Endothelial cell of umbilical vein (primary cell): ENCODE results near the gene UNC5B. TPM values are rescaled to one million over a fixed set of nuclear protein-coding genes. Genes with fewer than 3 reads are reported as not detected.

ENCODE experiments used
- BruUV-seq: library from RNA; stranded (reverse); fragments of 400-500 nt; replicated peaks from 2 replicates; lab custom pipeline; 2021; lab: Mats Ljungman, UMichigan
- CTCF ChIA-PET: fragments of 300-600, 350-600 bp; sonication (Branson Sonifier 250); formaldehyde crosslinking; loops from one replicate; lab custom pipeline; 2021; ENCODE audit warnings: antibody characterized with exemption, inconsistent platforms; lab: Charles Lee
- POLR2A ChIA-PET: fragments of 300-600, 350-600 bp; sonication (Branson Sonifier 250); formaldehyde crosslinking; loops from one replicate; lab custom pipeline; 2021; ENCODE audit warnings: antibody characterized with exemption, inconsistent platforms; lab: Charles Lee
- DNase-seq: peaks from one replicate; pipeline ENCODE4 v3.0.0-alpha.2; 2011; ENCODE audit warnings: low read depth, low spot score
- FAIRE-seq: peaks from 2 replicates; lab custom pipeline; 2011; peaks lifted over from hg19 to GRCh38; lab: Jason Lieb, UNC
- H2AFZ ChIP-seq: 2 replicates; pipeline ENCODE4 v1.6.0; 2012; ENCODE audit warnings: low read depth, low read length, control low read depth, inconsistent platforms
- H3K27ac ChIP-seq: 2 replicates; pipeline ENCODE4 v1.5.1; 2011; ENCODE audit warnings: low read depth, mild to moderate bottlenecking, control low read depth, low read length, moderate library complexity; ENCODE audit not compliant: insufficient read depth
- H3K27me3 ChIP-seq, 2 experiments: 2 replicates each; pipeline versions ENCODE4 v1.6.0 to v1.6.1; 2011; ENCODE audit warnings: low read length in 2 of 2, mixed read lengths in 1 of 2; ENCODE audit not compliant: control insufficient read depth in 2 of 2, insufficient read depth in 2 of 2
- H3K36me3 ChIP-seq, 2 experiments: 2 replicates in 1 of 2; 3 replicates in 1 of 2; pipeline ENCODE4 v1.5.1; 2011; ENCODE audit warnings: low read length in 2 of 2, mild to moderate bottlenecking in 1 of 2, moderate library complexity in 1 of 2; ENCODE audit not compliant: control insufficient read depth in 2 of 2, insufficient read depth in 2 of 2; ENCODE audit errors: extremely low read depth in 1 of 2
- H3K4me1 ChIP-seq: 3 replicates; pipeline ENCODE4 v1.5.1; 2011; ENCODE audit warnings: mild to moderate bottlenecking, low read length; ENCODE audit not compliant: control insufficient read depth, insufficient read depth; ENCODE audit errors: extremely low read depth
- H3K4me2 ChIP-seq: 2 replicates; pipeline ENCODE4 v1.6.1; 2011; ENCODE audit warnings: low read length, control low read depth, mixed read lengths; ENCODE audit not compliant: insufficient read depth
- H3K4me3 ChIP-seq, 3 experiments: fragments of 200-600 bp in 1 of 3; sonication (generic), shearing (Covaris generic) in 1 of 3; replicated peaks in 1 of 3; 2 replicates each; pipeline ENCODE4 v1.5.1; 2011 to 2016; ENCODE audit warnings: control low read depth in 3 of 3, low read length in 3 of 3, mild to moderate bottlenecking in 2 of 3, inconsistent platforms in 1 of 3, low read depth in 1 of 3, moderate library complexity in 1 of 3; ENCODE audit not compliant: insufficient read depth in 1 of 3
- H3K79me2 ChIP-seq: 2 replicates; pipeline ENCODE4 v1.6.0; 2012; ENCODE audit warnings: low read length, inconsistent platforms; ENCODE audit not compliant: control insufficient read depth, insufficient read depth
- H3K9ac ChIP-seq: replicated peaks from 2 replicates; pipeline ENCODE3; 2011; ENCODE audit warnings: low read length, control low read depth; ENCODE audit not compliant: insufficient read depth; ENCODE audit errors: extremely low read depth
- H3K9me1 ChIP-seq: replicated peaks from 3 replicates; pipeline ENCODE4 v1.6.0; 2011; ENCODE audit warnings: mild to moderate bottlenecking, low read length; ENCODE audit not compliant: control insufficient read depth, insufficient read depth; ENCODE audit errors: extremely low read depth
- H3K9me3 ChIP-seq: replicated peaks from 2 replicates; pipeline ENCODE4 v1.5.1; 2012; ENCODE audit warnings: low read length, inconsistent platforms; ENCODE audit not compliant: control insufficient read depth, insufficient read depth
- H4K20me1 ChIP-seq: replicated peaks from 2 replicates; pipeline ENCODE3; 2011; ENCODE audit warnings: mild to moderate bottlenecking, low read length; ENCODE audit not compliant: control insufficient read depth, insufficient read depth; ENCODE audit errors: extremely low read depth
- EZH2 ChIP-seq: IDR thresholded peaks from 2 replicates; pipeline ENCODE4 v1.6.1; 2012; ENCODE audit warnings: borderline replicate concordance, low read depth, mild to moderate bottlenecking, moderate library complexity, low read length, inconsistent platforms; ENCODE audit not compliant: severe bottlenecking
- FOS ChIP-seq: IDR thresholded peaks from 2 replicates; pipeline ENCODE4 v1.6.1; 2011; ENCODE audit warnings: mild to moderate bottlenecking, low read length, moderate library complexity, borderline replicate concordance; ENCODE audit not compliant: insufficient read depth
- GATA2 ChIP-seq: IDR thresholded peaks from 2 replicates; pipeline ENCODE4 v1.7.0; 2011; ENCODE audit warnings: low read depth, mild to moderate bottlenecking, moderate library complexity, mixed read lengths, low read length; ENCODE audit not compliant: insufficient read length, insufficient read depth
- JUN ChIP-seq: IDR thresholded peaks from 2 replicates; pipeline ENCODE4 v1.6.1; 2011; ENCODE audit warnings: borderline replicate concordance, low read depth; ENCODE audit not compliant: insufficient read length, insufficient read depth
- MAX ChIP-seq: IDR thresholded peaks from 2 replicates; pipeline ENCODE4 v1.6.1; 2011; ENCODE audit not compliant: insufficient read depth, insufficient read length
- MYC ChIP-seq: IDR thresholded peaks from one replicate; pipeline ENCODE4 v1.6.1; 2011; ENCODE audit warnings: mild to moderate bottlenecking, low read depth, low read length
- POLR2A ChIP-seq: IDR thresholded peaks from 2 replicates; pipeline ENCODE4 v1.6.1; 2012; ENCODE audit warnings: low read depth, mild to moderate bottlenecking, control low read depth, low read length
- POLR2AphosphoS5 ChIP-seq: IDR thresholded peaks from 2 replicates; pipeline ENCODE4 v1.6.1; 2012; ENCODE audit warnings: low read depth, mild to moderate bottlenecking, control low read depth, low read length, moderate library complexity; ENCODE audit not compliant: insufficient read depth
- dilution Hi-C: fragments of 300-500 bp; cut with MboI; formaldehyde crosslinking; loops from one replicate; pipeline ENCODE4 v1.15.0; 2019; ENCODE audit warnings: low sequenced_read_pairs; ENCODE audit not compliant: extremely low pct_ligation_motif_present
- intact Hi-C: fragments of 100-400 bp; cut with micrococcal nuclease; formaldehyde crosslinking; loops from one replicate; pipeline ENCODE4 v1.10.0; 2022
- polyA plus RNA-seq, 4 experiments: library from polyadenylated mRNA; depleted of rRNA in 3 of 4; stranded (reverse) in 3 of 4; unstranded in 1 of 4; fragments of >200 nt; gene quantifications; 2 replicates each; pipeline versions ENCODE4 v1.2.1 to v1.2.3, GENCODE V29; 2011 to 2012; ENCODE audit warnings: missing spikeins in 1 of 4
- total RNA-seq: library from RNA; stranded (reverse); gene quantifications from 2 replicates; pipeline ENCODE4 v1.2.3, GENCODE V29; 2021
- TF ChIP-seq, protein P1 (sequence below), 2 donors: IDR thresholded peaks; 1 replicate in 1 of 2; 2 replicates in 1 of 2; pipeline ENCODE4 v1.5.1; 2011; ENCODE audit warnings: low read length in 2 of 2, mild to moderate bottlenecking in 2 of 2, moderate library complexity in 2 of 2, control low read depth in 1 of 2, inconsistent platforms in 1 of 2, low read depth in 1 of 2; ENCODE audit not compliant: insufficient read depth in 1 of 2; ENCODE audit errors: extremely low read depth in 1 of 2

UNC5B gene
- total and polyA plus RNA-seq, 2 donors (not counting 3 experiments of a cell fraction or from before 2014, with no cell fraction given) = 0.39 to 2.5 TPM

GRCh38 chr10:71320592-71320991, 108.2 kb downstream of the UNC5B start:
- H3K4me1 ChIP-seq = peaks cover 3% of the 10 kb centered on the region
- no peak overlapping the region for H3K27ac ChIP-seq
- no TSS peak for BruUV-seq
- no peaks in the 10 kb centered on the region for H3K9me3 ChIP-seq
- H3K79me2 ChIP-seq = no peaks in the 10 kb centered on the region
- TF ChIP-seq GATA2 (no peak), MAX (no peak), FOS (no peak), POLR2AphosphoS5 (no peak), EZH2 (no peak), JUN (no peak), POLR2A (no peak), MYC (no peak)
- TF ChIP-seq, protein P1, sequence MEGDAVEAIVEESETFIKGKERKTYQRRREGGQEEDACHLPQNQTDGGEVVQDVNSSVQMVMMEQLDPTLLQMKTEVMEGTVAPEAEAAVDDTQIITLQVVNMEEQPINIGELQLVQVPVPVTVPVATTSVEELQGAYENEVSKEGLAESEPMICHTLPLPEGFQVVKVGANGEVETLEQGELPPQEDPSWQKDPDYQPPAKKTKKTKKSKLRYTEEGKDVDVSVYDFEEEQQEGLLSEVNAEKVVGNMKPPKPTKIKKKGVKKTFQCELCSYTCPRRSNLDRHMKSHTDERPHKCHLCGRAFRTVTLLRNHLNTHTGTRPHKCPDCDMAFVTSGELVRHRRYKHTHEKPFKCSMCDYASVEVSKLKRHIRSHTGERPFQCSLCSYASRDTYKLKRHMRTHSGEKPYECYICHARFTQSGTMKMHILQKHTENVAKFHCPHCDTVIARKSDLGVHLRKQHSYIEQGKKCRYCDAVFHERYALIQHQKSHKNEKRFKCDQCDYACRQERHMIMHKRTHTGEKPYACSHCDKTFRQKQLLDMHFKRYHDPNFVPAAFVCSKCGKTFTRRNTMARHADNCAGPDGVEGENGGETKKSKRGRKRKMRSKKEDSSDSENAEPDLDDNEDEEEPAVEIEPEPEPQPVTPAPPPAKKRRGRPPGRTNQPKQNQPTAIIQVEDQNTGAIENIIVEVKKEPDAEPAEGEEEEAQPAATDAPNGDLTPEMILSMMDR (IDR thresholded peaks at IDR 0.05; ENCODE audit: extremely low read depth in 1 of 2, insufficient read depth in 1 of 2, low read depth in 1 of 2, low read length in 2 of 2) = no peak
- no peak overlapping the region for H3K4me2 ChIP-seq
- FAIRE-seq (no peak), DNase-seq (no peak)
- POLR2A ChIA-PET = interaction anchor here (1.1 kb wide), 1 partner anchor 43 kb away, joined by 4 read pairs; no protein-coding TSS in a partner anchor
- dilution Hi-C loops = no loop called here
- CTCF ChIA-PET = interaction anchor here (1.2 to 8.0 kb wide), 12 partner anchors 10 to 491 kb away, joined by 3 to 90 read pairs (median 8); no protein-coding TSS in a partner anchor
- no peaks in the 10 kb centered on the region for H3K9me1 ChIP-seq
- H3K4me3 ChIP-seq = no peak overlapping the region
- intact Hi-C loops = no loop called here
- H3K27me3 ChIP-seq = no peaks in the 10 kb centered on the region
- no peak overlapping the region for H2AFZ ChIP-seq
- H4K20me1 ChIP-seq = no peaks in the 10 kb centered on the region
- no peak overlapping the region for H3K9ac ChIP-seq
- H3K36me3 ChIP-seq = no peaks in the 10 kb centered on the region
